ENCODE results near the gene PCSK6. TPM values are rescaled to one million over a fixed set of nuclear protein-coding genes. Genes with fewer than 3 reads are reported as not detected.

PCSK6 gene
- total RNA-seq, 2 donors from 2014 or later, result 5.1 to 8.8 TPM

DNA sequence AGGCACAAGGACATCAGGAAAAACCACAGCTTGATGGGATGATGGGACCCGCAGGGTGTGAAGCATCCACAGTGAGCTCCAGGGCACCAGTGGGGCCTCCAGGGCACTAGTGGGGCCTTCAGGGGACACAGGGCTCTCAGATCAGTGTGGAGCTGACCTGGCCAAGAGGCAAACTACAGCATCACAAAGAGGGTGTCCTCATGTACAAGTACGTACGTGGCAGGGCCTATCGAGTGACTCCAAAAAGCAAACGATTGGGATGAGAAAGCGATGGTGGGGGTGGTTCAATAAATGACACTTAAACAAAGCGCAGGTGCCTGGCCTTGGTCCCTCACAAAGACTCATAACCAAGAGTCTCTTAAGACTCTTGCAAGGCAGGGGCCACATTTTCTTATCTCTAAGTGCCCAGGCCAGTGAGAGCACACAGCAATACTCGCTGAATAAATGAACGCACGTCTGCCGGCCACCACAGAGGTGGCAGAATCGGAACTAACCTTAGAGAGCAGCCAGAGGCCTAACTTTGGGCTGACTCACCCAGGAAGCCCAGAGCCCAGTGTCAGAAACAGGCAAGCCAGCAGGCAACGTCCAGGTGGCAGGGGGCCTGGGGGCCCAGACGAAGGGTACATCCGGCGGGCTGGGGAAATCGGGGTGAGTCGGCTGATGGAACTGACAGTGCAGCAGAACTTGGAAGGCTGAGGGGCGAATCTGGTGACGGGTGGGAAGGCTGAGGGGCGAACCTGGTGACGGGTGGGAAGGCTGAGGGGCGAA is 8.7 kb downstream of the PCSK6 start:
- Histone ChIP-seq H3K4me3 (no peak overlapping the region), H3K27me3 (replicated peaks; ENCODE audit: insufficient read depth) (no peaks in the 10 kb centered on the region), H3K36me3 (no peaks in the 10 kb centered on the region), H3K4me1 (ENCODE audit: control insufficient read depth in 1 of 2, low read depth in 2 of 2) (no peaks in the 10 kb centered on the region), H3K27ac (no peak overlapping the region), H3K9me3 (no peaks in the 10 kb centered on the region)
- TF ChIP-seq, protein P1, sequence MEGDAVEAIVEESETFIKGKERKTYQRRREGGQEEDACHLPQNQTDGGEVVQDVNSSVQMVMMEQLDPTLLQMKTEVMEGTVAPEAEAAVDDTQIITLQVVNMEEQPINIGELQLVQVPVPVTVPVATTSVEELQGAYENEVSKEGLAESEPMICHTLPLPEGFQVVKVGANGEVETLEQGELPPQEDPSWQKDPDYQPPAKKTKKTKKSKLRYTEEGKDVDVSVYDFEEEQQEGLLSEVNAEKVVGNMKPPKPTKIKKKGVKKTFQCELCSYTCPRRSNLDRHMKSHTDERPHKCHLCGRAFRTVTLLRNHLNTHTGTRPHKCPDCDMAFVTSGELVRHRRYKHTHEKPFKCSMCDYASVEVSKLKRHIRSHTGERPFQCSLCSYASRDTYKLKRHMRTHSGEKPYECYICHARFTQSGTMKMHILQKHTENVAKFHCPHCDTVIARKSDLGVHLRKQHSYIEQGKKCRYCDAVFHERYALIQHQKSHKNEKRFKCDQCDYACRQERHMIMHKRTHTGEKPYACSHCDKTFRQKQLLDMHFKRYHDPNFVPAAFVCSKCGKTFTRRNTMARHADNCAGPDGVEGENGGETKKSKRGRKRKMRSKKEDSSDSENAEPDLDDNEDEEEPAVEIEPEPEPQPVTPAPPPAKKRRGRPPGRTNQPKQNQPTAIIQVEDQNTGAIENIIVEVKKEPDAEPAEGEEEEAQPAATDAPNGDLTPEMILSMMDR (IDR thresholded peaks at IDR 0.05), result no peak
- DNase-seq (ENCODE audit: low spot score), result no peak
- no peak for ATAC-seq (ENCODE audit: insufficient number of reproducible peaks, low FRiP score, low read depth)

DNA sequence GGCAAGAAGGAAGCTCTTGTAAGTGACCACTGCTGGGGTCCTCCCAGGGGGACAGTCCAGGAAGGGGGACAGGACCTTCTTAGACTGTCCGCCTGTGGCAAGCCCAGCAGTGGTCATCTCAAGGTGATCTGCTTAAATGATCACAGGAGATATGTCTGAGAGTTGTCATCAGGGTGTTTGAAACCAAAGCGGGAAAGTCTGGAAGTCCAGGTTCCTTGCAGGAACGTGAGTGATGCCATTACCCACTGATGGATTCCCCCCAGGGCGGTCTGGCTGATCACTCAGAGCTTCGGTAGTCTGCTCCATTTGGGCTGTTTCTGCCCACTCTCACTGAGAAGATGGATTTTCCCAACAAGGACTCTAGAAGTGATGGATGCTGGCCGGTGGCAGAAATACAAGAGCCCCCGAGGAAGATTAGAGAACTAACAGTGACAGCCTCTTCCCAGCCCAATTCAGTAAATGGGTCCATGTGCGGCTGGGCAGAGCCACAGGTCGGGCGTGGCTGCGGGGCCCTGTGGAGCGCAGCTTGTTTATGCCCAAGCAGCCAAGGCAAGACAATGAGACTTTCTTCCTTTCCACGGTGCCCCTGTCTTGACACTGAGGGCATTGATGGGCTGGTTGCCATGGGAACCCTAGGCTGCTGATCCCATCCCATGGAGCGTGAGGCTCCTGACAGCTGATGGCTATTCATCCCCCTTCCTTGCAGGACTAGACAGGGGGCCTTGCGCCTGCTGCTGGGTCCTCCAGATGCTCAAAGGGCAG is 9.5 kb downstream of the PCSK6 start:
- no peak overlapping the region for H3K27ac ChIP-seq
- DNase-seq (ENCODE audit: low spot score), result no peak
- no peaks in the 10 kb centered on the region for H3K9me3 ChIP-seq
- no peak for ATAC-seq (ENCODE audit: insufficient number of reproducible peaks, low FRiP score, low read depth)
- H3K4me3 ChIP-seq, result no peak overlapping the region
- no peaks in the 10 kb centered on the region for H3K27me3 ChIP-seq (replicated peaks; ENCODE audit: insufficient read depth)
- TF ChIP-seq, protein P1 (IDR thresholded peaks at IDR 0.05), result no peak
- no peaks in the 10 kb centered on the region for H3K36me3 ChIP-seq
- H3K4me1 ChIP-seq (ENCODE audit: control insufficient read depth in 1 of 2, low read depth in 2 of 2), result no peaks in the 10 kb centered on the region

DNA sequence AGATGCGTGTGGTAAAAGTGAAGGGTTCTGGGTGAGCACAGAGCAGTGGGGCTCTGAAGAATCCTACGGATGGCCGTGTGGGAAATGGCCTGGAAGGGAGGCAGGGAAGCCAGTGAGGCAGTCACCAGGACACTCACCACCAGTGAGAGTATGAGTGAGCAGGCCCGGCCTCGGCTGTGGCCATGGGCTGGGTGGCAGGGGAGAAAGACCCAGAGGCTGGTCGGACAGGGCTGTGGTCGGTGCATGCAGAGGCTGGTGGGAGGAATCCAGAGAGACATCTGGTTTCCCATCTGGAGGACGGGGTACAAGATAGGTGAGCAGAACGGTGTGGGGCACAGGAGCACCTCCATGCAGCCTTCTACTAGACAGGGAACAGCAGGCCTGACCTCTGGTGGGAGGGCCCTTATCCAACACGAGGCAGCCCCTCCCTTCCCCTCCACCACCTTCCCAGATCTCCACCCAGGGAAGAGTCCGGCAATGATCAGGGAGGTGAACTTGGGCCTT is 10.1 kb downstream of the PCSK6 start:
- no peak overlapping the region for H3K27ac ChIP-seq
- no peak overlapping the region for H3K4me3 ChIP-seq
- TF ChIP-seq, protein P1 (IDR thresholded peaks at IDR 0.05), result no peak
- H3K4me1 ChIP-seq (ENCODE audit: control insufficient read depth in 1 of 2, low read depth in 2 of 2), result no peaks in the 10 kb centered on the region
- ATAC-seq (ENCODE audit: insufficient number of reproducible peaks, low FRiP score, low read depth) (no peak), DNase-seq (ENCODE audit: low spot score) (no peak)
- H3K27me3 ChIP-seq (replicated peaks; ENCODE audit: insufficient read depth), result no peaks in the 10 kb centered on the region
- H3K36me3 ChIP-seq, result no peaks in the 10 kb centered on the region
- H3K9me3 ChIP-seq, result no peaks in the 10 kb centered on the region

DNA sequence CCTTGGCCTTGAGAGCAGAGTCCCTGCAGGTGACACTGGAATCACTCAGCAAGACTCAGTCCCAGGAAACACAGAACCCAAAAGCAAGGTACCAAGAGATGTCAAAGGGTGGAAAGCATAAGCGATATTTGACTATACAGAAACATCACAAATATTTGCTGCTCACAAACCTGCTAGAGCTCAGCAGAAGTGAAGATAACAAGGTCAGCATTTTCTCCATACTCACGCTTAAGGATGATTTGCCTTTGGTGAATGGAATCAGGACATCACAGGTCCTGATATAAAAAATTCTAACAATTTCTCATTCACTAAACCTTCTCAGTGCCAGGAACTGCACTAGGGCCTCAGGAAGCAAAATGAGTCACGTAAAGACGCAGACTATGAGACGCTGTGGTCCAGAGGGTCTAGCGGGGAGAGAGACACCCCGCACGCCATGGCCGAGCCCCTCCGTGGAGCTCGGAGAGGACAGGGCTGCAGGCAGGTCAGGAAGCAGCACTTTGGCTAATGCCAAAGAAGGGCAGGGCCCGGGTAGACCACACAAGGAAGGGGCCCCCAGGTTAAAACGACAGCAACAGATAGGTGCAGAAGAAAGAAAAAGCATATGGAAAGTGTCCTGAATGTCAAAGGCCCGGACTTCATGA is 10.7 kb downstream of the PCSK6 start:
- TF ChIP-seq, protein P1 (IDR thresholded peaks at IDR 0.05), result no peak
- H3K36me3 ChIP-seq, result no peaks in the 10 kb centered on the region
- no peaks in the 10 kb centered on the region for H3K27me3 ChIP-seq (replicated peaks; ENCODE audit: insufficient read depth)
- H3K4me1 ChIP-seq (ENCODE audit: control insufficient read depth in 1 of 2, low read depth in 2 of 2), result no peaks in the 10 kb centered on the region
- DNase-seq (ENCODE audit: low spot score), result no peak
- no peak for ATAC-seq (ENCODE audit: insufficient number of reproducible peaks, low FRiP score, low read depth)
- no peaks in the 10 kb centered on the region for H3K9me3 ChIP-seq
- H3K27ac ChIP-seq, result no peak overlapping the region
- no peak overlapping the region for H3K4me3 ChIP-seq

- Histone ChIP-seq H3K4me1 (ENCODE audit: control insufficient read depth in 1 of 2, low read depth in 2 of 2) (no peaks in the 10 kb centered on the region), H3K9me3 (no peaks in the 10 kb centered on the region), H3K27me3 (replicated peaks; ENCODE audit: insufficient read depth) (no peaks in the 10 kb centered on the region), H3K4me3 (no peak overlapping the region), H3K27ac (no peak overlapping the region), H3K36me3 (no peaks in the 10 kb centered on the region)
- DNase-seq (ENCODE audit: low spot score), result no peak
- no peak for ATAC-seq (ENCODE audit: insufficient number of reproducible peaks, low FRiP score, low read depth)
- TF ChIP-seq, protein P1 (IDR thresholded peaks at IDR 0.05), result no peak
Observed at GRCh38 chr15:101477851-101478362, 11.6 kb downstream of the PCSK6 start.
